Kidney (tissue), 14 donors: Measurements from ENCODE around the gene CNIH1. TPM values are rescaled to one million over a fixed set of nuclear protein-coding genes. Genes with fewer than 3 reads are reported as not detected.
"Not testable (repeated sequence)": the region's sequence is repeated elsewhere in the genome, so short reads cannot be mapped to it uniquely, and the experiment has no call there.

Experiments
- DNase-seq, 5 donors: peaks; one replicate each; pipeline ENCODE4 v3.0.0-alpha.2; 2013 to 2020
- FAIRE-seq: peaks from 2 replicates; lab custom pipeline; 2012; peaks lifted over from hg19 to GRCh38; lab: Jason Lieb, UNC
- H3K27ac ChIP-seq, 2 donors: one replicate each; pipeline ENCODE4 v1.7.0; 2013; ENCODE audit warnings: low read depth in 2 of 2, low read length in 2 of 2, inconsistent platforms in 1 of 2
- H3K27me3 ChIP-seq: one replicate; pipeline ENCODE4 v1.7.1; 2013; ENCODE audit warnings: low read length, inconsistent platforms; ENCODE audit not compliant: control insufficient read depth, insufficient read depth
- H3K36me3 ChIP-seq, 3 donors: one replicate each; pipeline versions ENCODE4 v1.7.0 to v1.7.1; 2013; ENCODE audit warnings: low read length in 3 of 3, control low read depth in 1 of 3, inconsistent platforms in 1 of 3; ENCODE audit not compliant: insufficient read depth in 3 of 3, control insufficient read depth in 2 of 3
- H3K4me1 ChIP-seq, 3 donors: one replicate each; pipeline versions ENCODE4 v1.7.0 to v1.7.1; 2013; ENCODE audit warnings: low read length in 3 of 3, inconsistent platforms in 1 of 3, low read depth in 1 of 3; ENCODE audit not compliant: control insufficient read depth in 2 of 3, insufficient read depth in 2 of 3
- H3K4me3 ChIP-seq, 3 donors: one replicate each; pipeline versions ENCODE4 v1.7.0 to v1.8.1; 2013; ENCODE audit warnings: low read length in 3 of 3, control low read depth in 1 of 3, inconsistent platforms in 1 of 3
- H3K9ac ChIP-seq, 3 donors: one replicate each; pipeline versions ENCODE4 v1.7.0 to v1.7.1; 2013; ENCODE audit warnings: low read length in 3 of 3, control low read depth in 1 of 3, inconsistent platforms in 1 of 3
- H3K9me3 ChIP-seq, 3 donors: one replicate each; pipeline versions ENCODE4 v1.7.0 to v1.7.1; 2013; ENCODE audit warnings: low read length in 3 of 3, control low read depth in 1 of 3, inconsistent platforms in 1 of 3; ENCODE audit not compliant: control insufficient read depth in 2 of 3, insufficient read depth in 1 of 3
- intact Hi-C: fragments of 100-400 bp; cut with DNase I; formaldehyde crosslinking; loops from one replicate; pipeline ENCODE4 v1.11.1; 2022
- polyA plus RNA-seq: library from polyadenylated mRNA; stranded (reverse); fragments of 350-450 nt; fragmentation: Illumina TruSeq; extraction: RNeasy Lipid Tissue Mini Kit (QIAGEN cat#74804); gene quantifications from one replicate; pipeline ENCODE4 v1.2.3, GENCODE V29; 2014; ENCODE audit warnings: low read depth, low replicate concordance; ENCODE audit not compliant: insufficient read depth
- total RNA-seq: library from RNA; stranded (reverse); fragmentation: NEBNext Ultra II Directional; extraction: Animal tissue kit (Norgen Biotek cat#: 25700); gene quantifications from one replicate; pipeline ENCODE4 v1.2.1, GENCODE V29; 2021
- TF ChIP-seq, protein P1 (sequence below): IDR thresholded peaks from 3 replicates; pipeline ENCODE4 v1.5.1; 2012; ENCODE audit warnings: mild to moderate bottlenecking, moderate library complexity, borderline replicate concordance; ENCODE audit not compliant: insufficient read depth; ENCODE audit errors: extremely low read depth
- donor health status: control.
- donor health status: control.
- donor health status: control.
- donor health status: control.
- donor health status: control.
- donor health status: DM: yes; HTN: yes; CAD: no.
- donor health status: Normal renal cell carcinoma (clear cell type).

Gene CNIH1
- total and polyA plus RNA-seq, 2 donors from 2014 or later, result 64.8 to 78.3 TPM

DNA sequence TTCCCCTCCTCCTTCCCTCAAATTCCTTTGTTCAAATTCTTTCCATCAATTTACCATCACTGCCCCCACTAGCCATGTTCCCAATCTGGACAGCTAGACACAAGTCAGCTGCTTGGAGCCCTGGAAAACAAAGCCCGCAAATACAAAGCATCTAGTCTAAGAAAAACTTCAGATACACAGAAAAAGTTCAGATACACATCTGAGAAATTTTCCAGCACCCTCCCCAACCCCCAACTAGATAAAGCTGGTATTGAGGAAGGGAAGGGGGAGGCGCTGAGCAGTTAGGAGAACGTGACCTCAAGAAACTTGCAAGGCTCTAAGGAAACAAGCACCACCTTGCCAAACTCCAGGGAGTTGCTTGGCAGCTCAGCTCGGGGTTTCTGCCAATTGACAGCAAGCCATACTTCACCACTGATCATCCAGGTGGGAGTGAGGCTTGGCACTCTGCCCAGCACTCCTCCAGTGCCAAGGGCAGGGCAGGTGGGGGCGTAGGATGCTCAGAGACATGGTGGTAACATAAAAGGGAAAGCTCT lies 5.1 kb upstream of the CNIH1 start:
- H3K27me3 ChIP-seq, result no peaks in the 10 kb centered on the region
- H3K9ac ChIP-seq, result no peak overlapping the region
- H3K27ac ChIP-seq, result no peak overlapping the region
- no peak overlapping the region for H3K4me3 ChIP-seq
- TF ChIP-seq, protein P1, sequence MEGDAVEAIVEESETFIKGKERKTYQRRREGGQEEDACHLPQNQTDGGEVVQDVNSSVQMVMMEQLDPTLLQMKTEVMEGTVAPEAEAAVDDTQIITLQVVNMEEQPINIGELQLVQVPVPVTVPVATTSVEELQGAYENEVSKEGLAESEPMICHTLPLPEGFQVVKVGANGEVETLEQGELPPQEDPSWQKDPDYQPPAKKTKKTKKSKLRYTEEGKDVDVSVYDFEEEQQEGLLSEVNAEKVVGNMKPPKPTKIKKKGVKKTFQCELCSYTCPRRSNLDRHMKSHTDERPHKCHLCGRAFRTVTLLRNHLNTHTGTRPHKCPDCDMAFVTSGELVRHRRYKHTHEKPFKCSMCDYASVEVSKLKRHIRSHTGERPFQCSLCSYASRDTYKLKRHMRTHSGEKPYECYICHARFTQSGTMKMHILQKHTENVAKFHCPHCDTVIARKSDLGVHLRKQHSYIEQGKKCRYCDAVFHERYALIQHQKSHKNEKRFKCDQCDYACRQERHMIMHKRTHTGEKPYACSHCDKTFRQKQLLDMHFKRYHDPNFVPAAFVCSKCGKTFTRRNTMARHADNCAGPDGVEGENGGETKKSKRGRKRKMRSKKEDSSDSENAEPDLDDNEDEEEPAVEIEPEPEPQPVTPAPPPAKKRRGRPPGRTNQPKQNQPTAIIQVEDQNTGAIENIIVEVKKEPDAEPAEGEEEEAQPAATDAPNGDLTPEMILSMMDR, result no peak
- FAIRE-seq (no peak), DNase-seq (peak in 4 of 5 donors; percentile 54 to 94 (median 68))
- no peaks in the 10 kb centered on the region for H3K9me3 ChIP-seq
- H3K4me1 ChIP-seq, result peaks cover 3 to 6% (median 4%) of the 10 kb centered on the region in 3 donors
- intact Hi-C loops, result no loop called here
- no peaks in the 10 kb centered on the region for H3K36me3 ChIP-seq

DNA sequence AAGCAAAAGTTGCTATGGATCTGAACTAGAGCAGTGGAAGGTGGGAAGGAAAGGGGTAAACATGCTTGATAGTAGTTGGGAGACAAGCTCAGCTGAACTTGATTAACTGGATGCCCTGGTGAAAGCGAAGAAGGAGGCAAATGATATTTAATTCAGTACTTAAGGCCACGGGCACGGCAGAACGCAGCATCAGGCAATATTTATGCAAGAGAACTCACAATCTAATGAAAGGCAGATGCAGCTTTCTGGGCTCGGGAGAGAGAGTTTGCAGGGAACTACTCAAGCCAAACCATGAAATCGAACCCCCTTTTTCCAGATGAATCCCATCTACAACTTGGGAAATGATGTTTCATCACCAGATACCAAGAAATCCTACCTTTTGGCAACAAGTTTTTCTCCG lies 3.5 kb upstream of the CNIH1 start:
- Histone ChIP-seq H3K27me3 (no peaks in the 10 kb centered on the region), H3K9ac (no peak overlapping the region), H3K4me3 (no peak overlapping the region), H3K36me3 (no peaks in the 10 kb centered on the region), H3K27ac (no peak overlapping the region), H3K9me3 (no peaks in the 10 kb centered on the region), H3K4me1 (peaks cover 3 to 8% (median 6%) of the 10 kb centered on the region in 3 donors)
- DNase-seq, result no peak
- intact Hi-C loops, result no loop called here
- TF ChIP-seq, protein P1, result no peak
- no peak for FAIRE-seq

DNA sequence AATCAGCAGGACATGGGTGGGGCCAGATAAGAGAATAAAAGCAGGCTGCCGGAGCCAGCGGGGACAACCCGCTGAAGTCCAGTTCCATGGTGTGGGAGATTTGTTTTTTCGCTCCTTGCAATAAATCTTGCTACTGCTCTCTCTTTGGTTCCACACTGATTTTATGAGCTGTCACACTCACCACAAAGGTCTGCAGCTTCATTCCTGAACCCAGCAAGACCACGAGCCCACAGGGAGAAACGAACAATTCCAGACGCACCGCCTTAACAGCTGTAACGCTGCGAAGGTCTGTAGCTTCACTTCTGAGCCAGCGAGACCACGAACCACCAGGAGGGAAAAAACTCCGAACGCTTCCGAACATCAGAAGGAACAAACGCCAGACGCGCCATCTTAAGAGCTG lies 2.8 kb upstream of the CNIH1 start:
- H3K4me3 ChIP-seq, result peak overlapping the region in 1 of 3 donors; percentile 12
- no peaks in the 10 kb centered on the region for H3K9me3 ChIP-seq
- H3K27ac ChIP-seq, result no peak overlapping the region
- FAIRE-seq, result no peak
- no peaks in the 10 kb centered on the region for H3K27me3 ChIP-seq
- peaks cover 3 to 8% (median 6%) of the 10 kb centered on the region in 3 donors for H3K4me1 ChIP-seq
- TF ChIP-seq, protein P1, result no peak
- intact Hi-C loops, result no loop called here
- DNase-seq, result peak in 4 of 5 donors; percentile 56 to 87 (median 68)
- no peak overlapping the region for H3K9ac ChIP-seq
- H3K36me3 ChIP-seq, result no peaks in the 10 kb centered on the region

DNA sequence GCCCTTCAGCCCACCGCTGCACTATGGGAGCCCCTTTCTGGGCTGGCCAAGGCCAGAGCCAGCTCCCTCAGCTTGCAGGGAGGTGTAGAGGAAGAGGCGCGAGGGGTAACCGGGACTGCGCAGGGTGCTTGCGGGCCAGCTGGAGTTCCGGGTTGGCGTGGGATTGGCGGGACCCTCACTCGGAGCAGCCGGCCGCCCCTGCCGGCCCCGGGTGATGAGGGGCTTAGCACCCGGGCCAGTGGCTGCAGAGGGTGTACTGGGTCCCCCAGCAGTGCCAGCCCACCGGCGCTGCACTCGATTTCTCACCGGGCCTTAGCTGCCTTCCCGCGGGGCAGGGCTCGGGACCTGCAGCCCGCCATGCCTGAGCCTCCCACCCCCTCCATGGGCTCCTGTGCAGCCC lies 1.8 kb upstream of the CNIH1 start:
- intact Hi-C loops, FAIRE-seq, H3K27me3 ChIP-seq, H3K9me3 ChIP-seq, DNase-seq, H3K4me1 ChIP-seq, H3K27ac ChIP-seq, H3K4me3 ChIP-seq, H3K36me3 ChIP-seq, H3K9ac ChIP-seq: not testable (repeated sequence)
